GM18868 (cell line): ENCODE measurements around the gene OSER1.

Source experiments
- ATAC-seq: cut with Tn5 transposase; IDR thresholded peaks from one replicate; pipeline ENCODE4 v1.9.1; 2021; ENCODE audit warnings: mild to moderate bottlenecking, moderate library complexity; ENCODE audit not compliant: unreplicated experiment

Gene OSER1

DNA sequence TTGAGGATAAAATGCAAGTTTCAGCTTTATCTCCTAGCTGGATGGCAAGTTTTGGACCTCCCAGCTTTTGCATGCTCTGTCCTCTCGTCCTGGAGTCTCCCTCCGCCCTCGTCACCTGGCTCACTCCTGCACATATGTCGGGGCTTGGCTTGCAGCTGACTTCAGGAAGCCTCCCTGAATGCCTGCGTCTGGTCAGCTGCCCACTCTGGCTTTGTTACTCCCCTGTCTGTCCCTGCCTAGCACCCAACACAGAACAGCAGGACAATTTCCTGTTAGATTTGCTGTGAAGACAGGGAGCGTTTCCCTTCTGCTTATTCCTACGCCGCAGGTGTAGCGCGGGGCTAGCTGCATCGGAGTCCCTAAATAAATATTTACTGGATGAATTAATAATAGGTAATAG lies 29.0 kb downstream of the OSER1 start:
- no peak for ATAC-seq

DNA sequence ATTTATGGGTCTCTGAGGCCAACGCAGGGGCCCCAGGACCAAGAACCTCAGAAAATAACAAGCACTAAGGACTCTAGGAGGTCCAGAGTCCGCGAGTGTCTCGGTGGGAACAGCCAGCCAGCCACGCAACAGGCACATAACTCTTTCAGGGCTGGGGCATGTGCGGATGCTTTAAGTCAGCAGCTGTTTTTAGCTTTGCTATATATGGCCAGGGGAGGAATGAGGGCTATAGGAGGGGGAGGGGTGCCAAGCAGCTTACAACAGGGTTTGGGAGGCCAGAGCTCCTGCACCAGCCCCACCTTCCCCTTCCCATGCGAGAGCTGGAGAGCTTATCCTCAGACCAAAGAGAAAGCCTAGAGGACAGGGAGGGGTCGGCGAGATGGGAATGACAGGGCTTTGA lies 29.8 kb downstream of the OSER1 start:
- no peak for ATAC-seq

DNA sequence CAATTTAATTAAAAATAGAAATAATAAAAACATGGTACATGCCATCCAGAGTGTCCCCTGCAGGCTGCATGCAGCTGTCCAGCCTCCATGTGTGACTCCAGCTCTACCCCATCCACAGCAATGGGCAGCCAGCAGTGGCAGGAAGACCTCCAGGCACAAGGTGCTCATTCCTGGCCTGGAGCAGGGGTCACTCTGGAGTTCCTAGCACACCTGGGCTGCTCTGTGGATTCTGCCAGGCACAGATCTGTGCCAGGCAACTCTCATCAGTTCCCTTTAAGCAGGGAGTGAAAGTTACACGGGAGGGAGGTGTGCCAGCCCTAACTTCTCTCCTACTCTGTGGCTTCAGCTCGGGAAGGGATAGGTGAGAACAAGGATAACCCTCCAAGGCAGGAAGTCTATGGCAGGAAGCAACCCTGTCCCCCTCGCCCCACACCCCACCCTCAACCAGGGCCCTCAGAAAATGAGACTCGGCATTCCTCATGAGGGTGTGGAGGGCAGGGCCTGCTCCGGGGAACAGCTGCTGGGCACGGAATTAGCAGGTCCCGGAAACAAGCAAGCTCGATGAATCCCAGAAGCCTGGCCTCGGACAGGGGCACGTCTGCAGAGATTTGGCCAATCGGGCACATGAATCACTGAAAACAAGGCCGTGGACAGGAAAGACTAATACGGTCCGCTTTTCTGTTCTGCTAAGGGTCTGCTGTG lies 33.6 kb downstream of the OSER1 start:
- no peak for ATAC-seq

DNA sequence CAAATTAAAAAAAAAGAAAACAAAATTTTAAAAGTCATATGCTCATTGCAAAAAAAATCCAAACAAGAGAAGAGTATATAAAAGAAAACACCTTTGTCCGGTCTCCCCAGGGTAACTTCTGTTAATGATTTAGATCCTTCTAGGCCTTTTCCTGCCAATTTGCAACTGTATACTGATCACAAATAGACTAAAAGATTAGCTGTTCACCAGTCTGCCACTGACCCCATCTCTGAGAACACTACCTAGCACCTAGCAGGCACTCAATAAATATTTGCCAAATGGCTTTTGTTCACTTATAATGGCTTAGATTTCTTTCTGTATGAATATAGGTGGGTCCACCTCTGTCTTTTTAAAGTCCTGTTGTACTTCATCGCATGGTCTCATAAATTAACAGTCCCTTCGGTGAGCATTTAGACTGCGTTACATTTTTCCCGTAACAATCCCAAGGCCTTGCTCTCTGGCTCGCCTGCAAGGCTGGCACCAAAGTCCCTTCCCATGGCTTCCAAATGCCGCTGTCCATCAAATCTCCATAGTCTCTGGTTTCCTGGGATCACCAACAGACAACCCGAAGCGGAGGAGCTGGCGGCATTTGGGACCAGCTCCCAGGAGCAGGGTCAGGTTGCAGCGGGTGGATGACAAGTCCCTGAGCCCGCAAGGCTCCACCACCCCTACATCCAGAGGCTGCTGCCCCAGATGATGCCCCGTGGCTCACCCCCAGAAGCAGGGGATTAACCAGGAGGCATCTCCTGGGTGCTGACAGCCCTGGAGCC lies 35.4 kb downstream of the OSER1 start:
- ATAC-seq = no peak

DNA sequence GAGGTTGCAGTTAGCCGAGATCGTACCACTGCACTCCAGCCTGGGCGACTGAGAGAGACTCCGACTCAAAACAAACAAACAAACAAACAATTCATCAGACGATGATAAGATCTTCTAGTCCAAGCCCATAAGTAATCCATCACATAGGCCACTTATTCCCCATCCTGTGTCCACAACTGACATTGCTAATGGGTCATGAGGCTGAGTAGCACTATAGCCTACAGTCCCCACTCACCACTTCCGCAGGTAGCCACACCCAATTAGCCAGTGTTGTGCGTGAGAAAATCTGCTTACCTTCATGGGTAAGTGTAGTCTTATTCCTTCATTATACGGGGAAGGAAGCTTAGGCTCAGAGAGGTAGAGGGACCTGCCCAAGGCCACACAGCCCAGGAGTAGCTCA lies 36.7 kb downstream of the OSER1 start:
- no peak for ATAC-seq

DNA sequence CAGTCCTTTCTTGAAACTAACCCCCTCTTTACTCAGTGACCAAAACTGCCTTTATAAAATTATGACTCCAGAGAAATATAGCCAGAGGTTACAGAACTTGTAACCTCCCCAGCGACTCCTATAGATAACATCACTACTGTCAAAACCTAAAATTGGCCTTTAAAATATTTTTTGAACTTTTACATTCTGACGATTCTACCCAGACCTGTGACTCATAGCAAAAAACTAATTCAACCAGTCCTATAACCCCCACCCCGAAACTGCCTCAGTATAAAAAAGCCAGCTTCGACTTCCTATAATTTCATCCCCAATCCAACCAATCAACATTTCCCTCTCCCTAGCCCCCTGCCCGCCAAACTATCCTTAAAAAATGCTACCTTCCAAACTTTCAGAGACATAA lies 37.5 kb downstream of the OSER1 start:
- ATAC-seq = no peak

DNA sequence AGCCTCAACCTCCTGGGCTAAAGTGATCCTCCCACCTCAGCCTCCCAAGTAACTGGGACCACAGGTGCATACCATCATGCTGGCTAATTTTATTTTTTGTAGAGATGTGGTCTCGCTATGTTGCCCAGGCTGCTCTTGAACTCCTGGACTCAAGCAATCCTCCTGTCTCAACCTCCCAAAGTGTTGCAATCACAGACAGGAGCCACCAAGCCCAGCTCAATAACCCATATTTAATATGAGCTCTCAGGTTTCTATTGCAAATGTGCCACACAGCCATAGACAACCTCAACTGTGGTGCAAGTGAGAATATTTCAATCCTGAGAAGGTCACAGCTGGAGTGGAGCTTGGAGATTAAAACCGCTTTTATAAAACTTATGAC lies 38.0 kb downstream of the OSER1 start:
- ATAC-seq = no peak

DNA sequence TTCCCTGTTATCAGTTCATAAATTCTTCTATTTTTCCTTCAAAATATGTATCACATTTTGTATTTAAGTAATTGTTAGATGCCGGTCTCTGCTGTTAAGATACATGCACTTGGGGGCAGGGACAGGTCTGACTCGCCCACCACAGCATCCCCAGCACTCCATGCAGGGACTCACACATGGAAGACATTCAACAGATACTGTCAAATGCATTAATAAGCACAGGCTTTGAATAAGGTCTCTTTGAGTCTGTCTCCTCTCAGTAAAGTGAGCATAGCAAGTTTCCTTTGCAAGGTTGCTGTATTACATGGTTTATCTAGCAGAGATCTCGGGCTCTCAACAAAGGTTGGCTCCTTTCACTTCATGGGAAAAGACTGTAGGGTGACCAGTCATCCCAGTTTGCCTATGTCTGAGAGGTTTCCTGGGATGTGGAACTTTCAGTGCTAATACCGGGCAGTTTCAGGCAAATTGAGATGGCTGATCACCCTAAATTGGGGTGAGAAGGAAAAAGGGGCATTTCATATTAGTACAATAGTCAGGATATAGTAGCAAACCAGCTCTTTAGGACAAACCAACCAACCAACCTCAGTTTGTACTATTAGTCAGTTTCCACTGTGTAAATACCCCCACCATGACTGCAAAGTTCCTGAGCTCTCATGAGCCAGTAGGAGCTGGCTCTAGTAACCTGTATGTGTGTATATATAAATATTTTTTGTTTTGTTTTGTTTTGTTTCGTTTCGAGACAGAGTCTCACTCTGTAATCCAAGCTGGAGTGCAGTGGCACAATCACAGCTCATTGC lies 38.6 kb downstream of the OSER1 start:
- no peak for ATAC-seq

DNA sequence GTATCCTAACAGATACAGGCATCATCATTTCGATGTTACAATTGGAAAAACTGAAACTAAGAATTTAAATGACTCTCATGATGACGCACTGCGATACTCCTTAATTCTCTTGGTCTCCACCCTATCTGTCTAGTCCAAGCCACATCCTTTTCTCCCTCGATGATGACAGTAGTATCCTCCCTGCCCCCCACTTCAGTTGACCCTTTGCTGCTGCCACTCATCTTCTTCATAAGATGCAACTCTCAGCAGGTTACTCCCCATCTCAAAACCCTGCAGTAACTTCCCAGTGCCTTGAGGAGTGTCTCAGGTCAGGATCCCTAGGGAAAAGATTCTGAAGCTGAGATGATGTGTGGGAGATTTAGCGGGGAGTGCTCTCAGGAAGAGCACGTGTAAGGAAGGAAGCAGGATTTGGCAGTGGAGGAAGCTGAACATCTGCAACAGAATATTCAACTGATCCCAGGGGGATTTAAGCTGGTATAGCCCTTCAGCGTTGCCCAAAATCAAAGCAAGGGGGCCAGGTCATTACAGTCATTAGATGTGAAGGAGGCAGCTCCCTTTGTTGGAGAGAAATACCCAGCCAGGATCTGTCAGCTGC lies 39.7 kb downstream of the OSER1 start:
- ATAC-seq = no peak

DNA sequence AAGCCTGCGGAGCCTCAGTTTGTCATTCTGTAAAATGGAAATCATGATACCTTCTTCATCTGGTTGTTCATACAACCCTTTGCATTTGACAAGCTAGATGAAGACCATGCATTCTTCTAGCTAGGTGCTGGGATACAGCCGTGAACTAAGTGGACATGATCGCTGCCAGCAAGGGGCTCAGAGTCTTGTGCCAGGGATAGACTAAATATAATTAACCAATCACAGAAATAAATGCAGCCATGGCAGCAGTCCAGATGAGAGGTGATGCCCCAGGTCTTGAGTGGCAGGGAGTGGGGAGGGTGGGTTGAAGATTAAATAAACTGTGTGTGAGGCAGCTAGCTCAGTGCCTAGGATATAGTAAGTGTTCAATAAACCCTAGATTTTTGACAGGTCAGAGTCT lies 42.8 kb downstream of the OSER1 start:
- ATAC-seq = no peak

DNA sequence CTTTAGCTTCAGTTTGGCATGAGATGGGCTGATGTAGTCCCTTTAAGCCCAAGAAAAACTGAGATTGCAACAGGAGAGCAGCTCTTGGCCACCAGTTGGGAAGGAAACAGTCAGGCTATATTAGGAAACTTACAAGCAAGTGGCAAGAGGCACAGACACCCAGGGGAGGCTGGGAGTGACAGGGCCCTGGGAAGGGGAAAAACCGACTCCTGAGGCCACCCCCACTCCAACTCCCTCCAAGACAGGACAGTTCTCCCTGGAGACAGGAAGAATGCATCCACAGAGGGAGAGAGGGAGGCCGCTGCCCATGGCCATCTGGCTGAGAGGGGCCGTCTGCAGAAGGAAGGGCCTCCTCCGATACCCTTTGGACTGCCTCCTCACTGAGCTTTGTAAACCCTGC lies 44.1 kb downstream of the OSER1 start:
- no peak for ATAC-seq

DNA sequence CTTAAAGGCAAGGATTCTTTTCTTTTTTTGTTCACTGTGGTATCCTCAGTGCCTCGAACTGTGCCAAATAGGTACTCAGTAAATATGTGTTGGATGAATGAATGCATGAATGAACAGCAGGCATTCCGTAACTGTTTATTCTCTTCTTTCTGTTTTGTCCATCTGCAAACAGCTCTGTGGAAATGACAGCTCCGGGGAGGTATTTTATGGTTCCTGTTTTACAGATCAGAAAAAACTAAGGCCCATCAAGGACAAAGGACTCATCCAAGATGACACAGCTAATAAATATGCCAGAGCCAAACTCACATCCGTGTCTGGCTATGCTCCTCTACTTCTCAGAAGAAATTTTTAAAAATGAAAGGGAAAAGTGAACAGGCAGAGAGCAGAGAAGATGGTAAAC lies 44.6 kb downstream of the OSER1 start:
- ATAC-seq = no peak

DNA sequence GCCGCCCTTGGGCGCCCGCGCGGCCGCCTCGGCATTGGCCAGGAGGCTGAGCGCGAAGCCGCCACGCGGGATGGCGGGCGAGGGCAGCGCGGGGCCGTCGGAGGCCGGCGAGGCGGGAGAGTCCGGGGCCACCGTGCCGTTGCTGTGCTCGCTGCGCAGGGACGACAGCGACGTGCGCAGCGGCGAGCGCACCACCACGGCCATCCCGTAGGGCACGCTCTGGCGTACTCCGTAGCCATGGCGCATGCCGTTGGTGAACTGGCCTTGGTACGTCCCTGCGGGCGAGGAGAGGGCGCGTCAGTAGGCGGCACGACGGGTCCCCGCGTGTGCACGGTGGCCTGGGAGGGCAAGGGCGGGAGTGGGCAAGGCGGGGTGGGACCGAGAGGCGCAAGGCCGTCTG lies 50.4 kb downstream of the OSER1 start:
- no peak for ATAC-seq

DNA sequence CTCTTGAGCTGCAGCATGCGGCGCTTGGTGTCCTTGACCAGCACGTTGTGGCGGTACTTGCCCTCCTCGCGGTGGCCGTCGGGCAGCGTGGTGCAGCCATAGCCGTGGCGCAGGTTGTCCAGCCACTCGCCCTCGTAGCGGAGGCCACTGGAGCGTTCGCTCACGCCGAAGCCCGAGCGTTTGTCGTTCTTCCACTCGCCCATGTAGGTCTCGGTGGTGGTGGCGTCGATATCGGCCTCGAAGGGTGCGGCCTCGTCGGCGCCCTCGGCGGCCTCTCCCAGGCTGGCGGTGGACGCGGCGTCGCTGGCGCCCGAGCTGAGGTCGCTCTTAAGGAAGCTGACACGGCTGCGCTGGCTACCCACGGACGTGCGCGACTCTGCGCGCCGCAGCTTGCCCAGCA lies 50.9 kb downstream of the OSER1 start:
- ATAC-seq = no peak

DNA sequence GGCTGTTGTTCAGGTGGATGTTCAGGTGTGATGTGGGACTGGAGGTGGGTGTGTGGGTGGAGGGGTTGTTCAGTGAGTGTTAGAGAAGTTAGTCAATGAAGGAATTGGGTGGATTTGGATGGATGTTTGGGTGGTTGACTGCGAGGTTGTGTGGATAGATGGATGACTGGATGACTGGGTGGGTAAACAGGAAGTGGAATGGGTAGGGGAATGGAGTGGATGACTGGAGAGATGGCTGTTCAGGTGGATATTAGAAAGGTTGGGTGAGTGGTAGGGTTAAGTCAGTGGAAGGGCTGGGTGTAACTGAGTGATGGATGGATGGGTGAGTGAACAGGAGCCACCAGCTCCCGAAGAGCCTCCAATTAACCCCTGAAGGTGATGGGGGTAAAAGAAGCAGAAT lies 51.4 kb downstream of the OSER1 start:
- ATAC-seq = no peak

DNA sequence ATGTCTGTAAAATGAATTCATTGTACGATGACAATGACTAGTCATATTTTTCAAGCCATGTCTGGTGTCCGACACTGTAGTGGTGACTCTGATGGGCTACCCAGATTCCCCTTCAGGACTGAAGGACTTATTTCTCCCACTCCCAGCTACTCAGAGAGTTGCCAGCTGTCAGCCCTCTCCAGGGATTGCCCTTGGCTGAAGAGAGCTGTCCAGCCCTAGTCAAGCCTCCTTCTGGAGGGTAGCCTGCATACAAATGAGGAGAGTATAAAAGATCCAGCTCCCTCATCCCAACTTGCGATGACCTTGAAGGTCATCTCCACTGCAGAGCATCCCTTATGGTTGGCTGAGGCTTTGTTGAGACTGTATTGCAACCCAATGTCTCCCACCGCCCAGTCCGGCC lies 53.5 kb downstream of the OSER1 start:
- no peak for ATAC-seq

DNA sequence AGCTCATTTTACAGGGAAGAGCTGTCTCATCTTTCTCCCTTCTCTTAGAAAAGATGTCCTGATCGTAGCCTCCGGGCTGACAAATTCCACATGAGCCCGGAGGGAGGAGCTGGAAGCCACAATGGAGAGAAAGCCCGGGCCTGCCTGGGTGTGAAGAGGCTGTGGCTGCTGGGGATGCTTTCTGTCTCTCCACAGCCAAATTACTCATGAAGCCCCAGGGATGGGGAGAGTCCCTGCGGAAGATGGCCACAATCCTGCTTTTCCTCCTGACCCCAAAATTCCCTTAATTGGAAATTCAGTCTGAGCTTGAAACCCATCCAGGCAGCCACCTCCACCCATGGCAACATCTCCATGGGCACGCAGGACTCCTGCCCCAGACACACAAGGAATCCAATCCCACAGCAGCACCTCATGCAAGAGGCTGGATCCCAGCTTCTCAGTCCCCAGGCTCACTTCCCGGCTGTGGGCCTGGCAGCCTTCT lies 56.0 kb downstream of the OSER1 start:
- no peak for ATAC-seq

DNA sequence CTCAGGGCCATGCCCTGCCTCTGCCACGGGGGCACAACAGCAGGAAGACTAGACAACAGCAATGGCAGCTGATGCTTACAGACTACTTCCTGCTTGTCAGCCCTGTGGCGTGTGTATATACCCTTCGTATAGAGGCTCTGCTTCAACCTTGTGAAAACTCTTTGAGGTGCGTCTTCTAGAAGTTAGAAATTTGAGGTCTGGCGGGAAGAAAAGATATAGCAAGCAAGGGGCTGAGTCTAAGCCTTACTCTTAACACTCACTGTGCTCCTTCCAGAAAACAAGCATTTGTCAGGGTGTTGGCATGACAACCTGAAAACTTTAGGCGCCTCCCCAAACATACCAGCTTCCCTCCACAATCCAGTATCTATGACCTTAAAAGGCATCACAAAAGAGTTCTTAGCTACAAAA lies 56.9 kb downstream of the OSER1 start:
- no peak for ATAC-seq

DNA sequence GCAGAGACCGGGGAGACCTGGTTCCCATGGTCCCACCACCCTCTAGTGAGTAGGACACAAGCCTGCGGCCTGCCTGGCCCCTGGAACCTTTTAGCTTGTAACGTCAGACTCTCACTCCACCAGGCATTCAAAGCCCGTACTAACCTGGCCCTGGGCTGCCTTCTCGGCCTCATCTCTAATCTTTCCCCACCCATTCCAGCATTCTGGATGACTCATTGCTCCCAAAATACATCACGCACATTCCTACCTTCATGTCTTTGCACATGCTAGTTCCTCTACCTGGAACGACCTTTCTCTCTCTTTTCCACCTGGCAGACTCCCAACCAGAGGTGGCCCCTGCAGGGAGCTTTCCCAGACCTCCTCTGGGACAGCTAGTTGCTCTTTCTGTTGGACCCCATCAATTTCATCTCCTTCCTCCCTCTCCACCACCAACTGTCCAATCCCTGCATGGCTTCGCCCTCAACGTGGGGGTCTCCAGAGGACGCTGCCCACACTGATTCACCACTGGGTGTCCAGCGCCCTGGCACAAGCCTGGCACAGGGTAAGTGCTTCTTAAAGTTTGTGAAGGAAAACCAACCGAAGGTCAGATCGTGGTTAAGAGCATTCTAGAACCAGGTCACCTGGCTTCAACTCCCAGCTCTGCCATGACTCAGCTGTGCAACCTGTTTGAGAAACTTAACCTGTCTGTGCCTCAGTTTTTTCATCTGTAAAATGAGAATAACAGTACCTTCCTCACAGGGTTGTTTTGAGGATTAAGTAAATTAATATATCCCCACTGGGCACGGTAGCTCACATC lies 58.8 kb downstream of the OSER1 start:
- ATAC-seq = no peak

DNA sequence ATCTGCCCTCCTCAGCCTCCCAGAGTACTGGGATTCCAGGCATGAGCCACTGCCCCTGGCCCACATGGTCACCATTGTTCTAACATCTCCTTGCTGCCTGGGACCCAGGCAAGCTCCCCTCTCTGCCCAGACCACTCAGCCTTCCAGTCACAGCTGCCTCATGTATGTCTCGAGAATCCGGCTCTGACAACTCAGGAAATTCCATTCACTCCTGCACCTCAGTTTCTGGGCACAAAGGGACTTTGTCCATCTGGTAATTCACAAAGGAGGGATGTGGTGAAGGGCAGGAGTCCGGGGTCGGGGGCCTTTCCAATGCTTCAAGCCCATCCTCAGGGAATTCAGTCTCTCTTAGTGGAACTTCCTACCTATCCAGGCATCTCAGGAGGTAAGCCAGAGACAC lies 64.3 kb downstream of the OSER1 start:
- ATAC-seq = no peak
